ENCODE measurements around the gene MEGF11. TPM values are rescaled to one million over a fixed set of nuclear protein-coding genes. Genes with fewer than 3 reads are reported as not detected.

The MEGF11 gene
- polyA plus RNA-seq, 1 of the 3 experiments (the other 2 are of a cell fraction), result not detected

- DNase-seq, result peak; percentile 64
- Histone ChIP-seq H3K27me3 (ENCODE audit: insufficient read depth) (peaks cover 5% of the 10 kb centered on the region; the same call in 1 of the 2 replicates), H2AFZ (ENCODE audit: low read depth) (no peak overlapping the region), H3K27ac (ENCODE audit: low read depth in 2 of 2, low read length in 1 of 2) (peak overlapping the region in 1 of 2 experiments; percentile 76; a peak in 2 of 4 replicates), H3K4me3 (ENCODE audit: low read depth in 2 of 2, low read length in 1 of 2) (no peak overlapping the region), H4K20me1 (ENCODE audit: insufficient read depth) (no peaks in the 10 kb centered on the region), H3K4me2 (no peak overlapping the region), H3K4me1 (ENCODE audit: control insufficient read depth in 1 of 2, insufficient read depth in 2 of 2, low read depth in 1 of 2, low read length in 1 of 2) (peaks cover 0 to 52% of the 10 kb centered on the region in 2 experiments; a peak in 2 of 4 replicates), H3K79me2 (ENCODE audit: insufficient read depth) (no peaks in the 10 kb centered on the region), H3F3A (replicated peaks; ENCODE audit: insufficient read depth) (no peaks in the 10 kb centered on the region), H3K9me3 (no peaks in the 10 kb centered on the region), H3K36me3 (replicated peaks in 1 of 2; ENCODE audit: control insufficient read depth in 1 of 2, insufficient read depth in 2 of 2, low read length in 1 of 2) (no peaks in the 10 kb centered on the region), H3K9ac (no peak overlapping the region), H3K9me2 (no peaks in the 10 kb centered on the region)
- POLR2A ChIA-PET, result interaction anchor here (0.5 kb wide), 1 partner anchor 8 kb away, joined by 4 read pairs; no protein-coding TSS in a partner anchor
- WGBS (ENCODE audit: low lambda C conversion rate), result 37% methylated on average over 6 of the region's 6 CpGs
- TF ChIP-seq REST (IDR thresholded peaks at IDR 0.05; ENCODE audit: low read depth, low read length) (no peak), EZH2phosphoT487 (IDR thresholded peaks at IDR 0.05; ENCODE audit: borderline replicate concordance, low read depth) (no peak), MXI1 (IDR thresholded peaks at IDR 0.05; ENCODE audit: low read depth, low read length) (peak; percentile 23; the same call in 1 of the 2 replicates), FOXJ3 (CRISPR knock-in tag; IDR thresholded peaks at IDR 0.05) (peak; percentile 33; the same call in 1 of the 2 replicates), RAD21 (IDR thresholded peaks at IDR 0.05; ENCODE audit: low read length) (0 out of 2 replicates have a peak, but pooled peaks have one; percentile 7), MEF2A (IDR thresholded peaks at IDR 0.05; ENCODE audit: borderline replicate concordance, low read depth) (no peak), EP300 (IDR thresholded peaks at IDR 0.05; ENCODE audit: borderline replicate concordance in 1 of 2, low read depth in 1 of 2, low read length in 1 of 2) (peak in 1 of 2 experiments; percentile 20; a peak in 1 of 4 replicates), PBX3 (IDR thresholded peaks at IDR 0.05) (no peak)
- CTCF ChIA-PET, result interaction anchor here (0.8 to 1.9 kb wide), 4 partner anchors 41 to 107 kb away, joined by 3 to 10 read pairs (median 4); no protein-coding TSS in a partner anchor
Observed at GRCh38 chr15:66023311-66023972, 230.1 kb downstream of the MEGF11 start.

GRCh38 chr15:66022163-66022525 is 231.4 kb downstream of the MEGF11 start:
- ChIA-PET POLR2A (no interaction called here), CTCF (interaction anchor here (1.9 kb wide), 1 partner anchor 106 kb away, joined by 10 read pairs; no protein-coding TSS in a partner anchor)
- Histone ChIP-seq H2AFZ (ENCODE audit: low read depth) (no peak overlapping the region), H3K9ac (no peak overlapping the region), H3K4me2 (no peak overlapping the region), H3K9me3 (no peaks in the 10 kb centered on the region), H4K20me1 (ENCODE audit: insufficient read depth) (no peaks in the 10 kb centered on the region), H3K36me3 (replicated peaks in 1 of 2; ENCODE audit: control insufficient read depth in 1 of 2, insufficient read depth in 2 of 2, low read length in 1 of 2) (no peaks in the 10 kb centered on the region), H3K27me3 (ENCODE audit: insufficient read depth) (peaks cover 5% of the 10 kb centered on the region; the same call in 1 of the 2 replicates), H3F3A (replicated peaks; ENCODE audit: insufficient read depth) (no peaks in the 10 kb centered on the region), H3K9me2 (no peaks in the 10 kb centered on the region), H3K27ac (ENCODE audit: low read depth in 2 of 2, low read length in 1 of 2) (no peak overlapping the region; a peak in 1 of 4 replicates), H3K4me3 (ENCODE audit: low read depth in 2 of 2, low read length in 1 of 2) (no peak overlapping the region), H3K4me1 (ENCODE audit: control insufficient read depth in 1 of 2, insufficient read depth in 2 of 2, low read depth in 1 of 2, low read length in 1 of 2) (peaks cover 0 to 50% of the 10 kb centered on the region in 2 experiments; a peak in 2 of 4 replicates), H3K79me2 (ENCODE audit: insufficient read depth) (no peaks in the 10 kb centered on the region)
- 53% methylated on average over 3 of the region's 3 CpGs for WGBS (ENCODE audit: low lambda C conversion rate)
- no peak for TF ChIP-seq PBX3 (IDR thresholded peaks at IDR 0.05)
- TF ChIP-seq RFX5 (IDR thresholded peaks at IDR 0.05; ENCODE audit: low read length), result no peak
- no peak for TF ChIP-seq CTCF (IDR thresholded peaks at IDR 0.05)
- TF ChIP-seq EP300 (IDR thresholded peaks at IDR 0.05; ENCODE audit: borderline replicate concordance in 1 of 2, low read depth in 1 of 2, low read length in 1 of 2), result no peak
- no peak for DNase-seq
